Liver (tissue), 9 donors: ENCODE measurements around the gene TNFRSF12A. TPM values are rescaled to one million over a fixed set of nuclear protein-coding genes. Genes with fewer than 3 reads are reported as not detected.
"Not testable (repeated sequence)": the region's sequence is repeated elsewhere in the genome, so short reads cannot be mapped to it uniquely, and the experiment has no call there.

Experiments
- DNase-seq: peaks from one replicate; pipeline ENCODE4 v3.0.0-alpha.2; 2017; ENCODE audit warnings: low spot score
- H3K27ac ChIP-seq, 2 donors: one replicate each; pipeline ENCODE4 v1.7.0; 2013; ENCODE audit warnings: inconsistent platforms in 2 of 2, low read length in 2 of 2, control low read depth in 1 of 2, low read depth in 1 of 2, mild to moderate bottlenecking in 1 of 2
- H3K27me3 ChIP-seq, 4 donors: one replicate each; pipeline versions ENCODE4 v1.6.1 to v1.7.0; 2013; ENCODE audit warnings: low read length in 3 of 4, inconsistent platforms in 1 of 4, mild to moderate bottlenecking in 1 of 4, moderate library complexity in 1 of 4; ENCODE audit not compliant: control insufficient read depth in 4 of 4, insufficient read depth in 4 of 4
- H3K36me3 ChIP-seq, 4 donors: one replicate each; pipeline versions ENCODE4 v1.6.1 to v1.7.0; 2013; ENCODE audit warnings: low read length in 3 of 4, mild to moderate bottlenecking in 3 of 4, low read depth in 1 of 4, moderate library complexity in 1 of 4; ENCODE audit not compliant: control insufficient read depth in 4 of 4, insufficient read depth in 3 of 4
- H3K4me1 ChIP-seq, 4 donors: one replicate each; pipeline versions ENCODE4 v1.6.1 to v1.7.0; 2013; ENCODE audit warnings: low read length in 3 of 4, mild to moderate bottlenecking in 3 of 4, moderate library complexity in 1 of 4; ENCODE audit not compliant: control insufficient read depth in 4 of 4, insufficient read depth in 4 of 4
- H3K4me3 ChIP-seq, 3 donors: one replicate each; pipeline versions ENCODE4 v1.6.1 to v1.7.0; 2013; ENCODE audit warnings: low read length in 3 of 3, control low read depth in 1 of 3, low read depth in 1 of 3, mild to moderate bottlenecking in 1 of 3
- H3K9ac ChIP-seq, 2 donors: one replicate each; pipeline ENCODE4 v1.7.0; 2013; ENCODE audit warnings: low read length in 2 of 2, mild to moderate bottlenecking in 2 of 2, moderate library complexity in 2 of 2, control low read depth in 1 of 2, low read depth in 1 of 2
- H3K9me3 ChIP-seq, 4 donors: one replicate each; pipeline versions ENCODE4 v1.6.1 to v1.7.0; 2013; ENCODE audit warnings: low read length in 3 of 4; ENCODE audit not compliant: control insufficient read depth in 4 of 4
- FOXA1 ChIP-seq: IDR thresholded peaks from 2 replicates; pipeline ENCODE4 v1.6.1; 2016; ENCODE audit warnings: antibody characterized with exemption
- GABPA ChIP-seq, 2 donors: IDR thresholded peaks in 1 of 2; conservative IDR thresholded peaks in 1 of 2; 2 replicates each; pipeline ENCODE4 v1.6.1; 2016; ENCODE audit warnings: antibody characterized with exemption in 2 of 2, mild to moderate bottlenecking in 1 of 2, moderate library complexity in 1 of 2
- JUND ChIP-seq, 2 donors: IDR thresholded peaks; 2 replicates each; pipeline ENCODE4 v1.6.1; 2016; ENCODE audit warnings: antibody characterized with exemption in 2 of 2
- MAX ChIP-seq: IDR thresholded peaks from 2 replicates; pipeline ENCODE4 v1.6.1; 2016; ENCODE audit warnings: antibody characterized with exemption
- NR2F2 ChIP-seq: IDR thresholded peaks from 2 replicates; pipeline ENCODE4 v1.6.1; 2016; ENCODE audit warnings: antibody characterized with exemption
- RAD21 ChIP-seq, 2 donors: IDR thresholded peaks; 2 replicates each; pipeline ENCODE4 v1.6.1; 2016; ENCODE audit warnings: antibody characterized with exemption in 2 of 2, mild to moderate bottlenecking in 2 of 2
- SP1 ChIP-seq: IDR thresholded peaks from 2 replicates; pipeline ENCODE4 v1.6.1; 2018; ENCODE audit warnings: antibody characterized with exemption, mild to moderate bottlenecking
- TAF1 ChIP-seq: conservative IDR thresholded peaks from 2 replicates; pipeline ENCODE4 v1.6.1; 2016; ENCODE audit warnings: antibody characterized with exemption, mild to moderate bottlenecking
- YY1 ChIP-seq: IDR thresholded peaks from 2 replicates; pipeline ENCODE4 v1.6.1; 2016; ENCODE audit warnings: antibody characterized with exemption, mild to moderate bottlenecking
- WGBS: extraction: QIAGEN DNeasy Blood & Tissue Kit; methylation state at CpG from one replicate; pipeline ENCODE4 v1.1.7; 2013; 5-methylcytosine and 5-hydroxymethylcytosine counted together
- polyA plus RNA-seq, 2 donors: library from polyadenylated mRNA; stranded (reverse) in 1 of 2; unstranded in 1 of 2; fragments of 200-250 nt in 1 of 2; fragments of >200 nt in 1 of 2; fragmentation: Nextera tagmentation in 1 of 2; extraction: Ambion mirVana in 1 of 2; gene quantifications; one replicate each; pipeline versions ENCODE4 v1.2.1 to v1.2.3, GENCODE V29; 2013 to 2015
- total RNA-seq, 2 donors: library from RNA; depleted of rRNA; stranded (reverse); fragments of >200 nt; gene quantifications; one replicate each; pipeline ENCODE4 v1.2.3, GENCODE V29; 2014
- TF ChIP-seq, protein P1 (sequence below): IDR thresholded peaks from 2 replicates; pipeline ENCODE4 v1.6.1; 2016; ENCODE audit warnings: antibody characterized with exemption, mild to moderate bottlenecking
- donor health status: healthy.
- donor health status: healthy.
- donor health status: healthy.
- donor health status: healthy.
- donor health status: healthy.

TNFRSF12A gene
- total and polyA plus RNA-seq, 4 donors, result 7.9 to 35.5 (median 9.1) TPM

GRCh38 chr16:3051494-3051893, 31.3 kb downstream of the TNFRSF12A start:
- TF ChIP-seq TAF1, result no peak
- no peak for TF ChIP-seq RAD21 (IDR thresholded peaks at IDR 0.05)
- no peak for TF ChIP-seq FOXA1
- TF ChIP-seq JUND (IDR thresholded peaks at IDR 0.05), result no peak
- no peak for TF ChIP-seq NR2F2
- TF ChIP-seq YY1, result no peak
- TF ChIP-seq, protein P1, sequence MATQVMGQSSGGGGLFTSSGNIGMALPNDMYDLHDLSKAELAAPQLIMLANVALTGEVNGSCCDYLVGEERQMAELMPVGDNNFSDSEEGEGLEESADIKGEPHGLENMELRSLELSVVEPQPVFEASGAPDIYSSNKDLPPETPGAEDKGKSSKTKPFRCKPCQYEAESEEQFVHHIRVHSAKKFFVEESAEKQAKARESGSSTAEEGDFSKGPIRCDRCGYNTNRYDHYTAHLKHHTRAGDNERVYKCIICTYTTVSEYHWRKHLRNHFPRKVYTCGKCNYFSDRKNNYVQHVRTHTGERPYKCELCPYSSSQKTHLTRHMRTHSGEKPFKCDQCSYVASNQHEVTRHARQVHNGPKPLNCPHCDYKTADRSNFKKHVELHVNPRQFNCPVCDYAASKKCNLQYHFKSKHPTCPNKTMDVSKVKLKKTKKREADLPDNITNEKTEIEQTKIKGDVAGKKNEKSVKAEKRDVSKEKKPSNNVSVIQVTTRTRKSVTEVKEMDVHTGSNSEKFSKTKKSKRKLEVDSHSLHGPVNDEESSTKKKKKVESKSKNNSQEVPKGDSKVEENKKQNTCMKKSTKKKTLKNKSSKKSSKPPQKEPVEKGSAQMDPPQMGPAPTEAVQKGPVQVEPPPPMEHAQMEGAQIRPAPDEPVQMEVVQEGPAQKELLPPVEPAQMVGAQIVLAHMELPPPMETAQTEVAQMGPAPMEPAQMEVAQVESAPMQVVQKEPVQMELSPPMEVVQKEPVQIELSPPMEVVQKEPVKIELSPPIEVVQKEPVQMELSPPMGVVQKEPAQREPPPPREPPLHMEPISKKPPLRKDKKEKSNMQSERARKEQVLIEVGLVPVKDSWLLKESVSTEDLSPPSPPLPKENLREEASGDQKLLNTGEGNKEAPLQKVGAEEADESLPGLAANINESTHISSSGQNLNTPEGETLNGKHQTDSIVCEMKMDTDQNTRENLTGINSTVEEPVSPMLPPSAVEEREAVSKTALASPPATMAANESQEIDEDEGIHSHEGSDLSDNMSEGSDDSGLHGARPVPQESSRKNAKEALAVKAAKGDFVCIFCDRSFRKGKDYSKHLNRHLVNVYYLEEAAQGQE, result no peak
- TF ChIP-seq SP1, result no peak
- TF ChIP-seq MAX, result no peak
- TF ChIP-seq GABPA (IDR thresholded peaks at IDR 0.05 in 1 of 2, conservative IDR thresholded peaks at IDR 0.05 in 1 of 2), result no peak
- 84% methylated on average over 9 of the region's 9 CpGs for WGBS
- no peak overlapping the region for H3K27ac ChIP-seq
- peaks cover 0 to 2% (median 0%) of the 10 kb centered on the region in 4 donors for H3K36me3 ChIP-seq
- no peak overlapping the region for H3K9ac ChIP-seq
- no peaks in the 10 kb centered on the region for H3K9me3 ChIP-seq
- H3K27me3 ChIP-seq, result peaks cover 0 to 6% (median 0%) of the 10 kb centered on the region in 4 donors
- H3K4me3 ChIP-seq, result no peak overlapping the region
- peaks cover 0 to 5% (median 2%) of the 10 kb centered on the region in 4 donors for H3K4me1 ChIP-seq
- no peak for DNase-seq

DNA sequence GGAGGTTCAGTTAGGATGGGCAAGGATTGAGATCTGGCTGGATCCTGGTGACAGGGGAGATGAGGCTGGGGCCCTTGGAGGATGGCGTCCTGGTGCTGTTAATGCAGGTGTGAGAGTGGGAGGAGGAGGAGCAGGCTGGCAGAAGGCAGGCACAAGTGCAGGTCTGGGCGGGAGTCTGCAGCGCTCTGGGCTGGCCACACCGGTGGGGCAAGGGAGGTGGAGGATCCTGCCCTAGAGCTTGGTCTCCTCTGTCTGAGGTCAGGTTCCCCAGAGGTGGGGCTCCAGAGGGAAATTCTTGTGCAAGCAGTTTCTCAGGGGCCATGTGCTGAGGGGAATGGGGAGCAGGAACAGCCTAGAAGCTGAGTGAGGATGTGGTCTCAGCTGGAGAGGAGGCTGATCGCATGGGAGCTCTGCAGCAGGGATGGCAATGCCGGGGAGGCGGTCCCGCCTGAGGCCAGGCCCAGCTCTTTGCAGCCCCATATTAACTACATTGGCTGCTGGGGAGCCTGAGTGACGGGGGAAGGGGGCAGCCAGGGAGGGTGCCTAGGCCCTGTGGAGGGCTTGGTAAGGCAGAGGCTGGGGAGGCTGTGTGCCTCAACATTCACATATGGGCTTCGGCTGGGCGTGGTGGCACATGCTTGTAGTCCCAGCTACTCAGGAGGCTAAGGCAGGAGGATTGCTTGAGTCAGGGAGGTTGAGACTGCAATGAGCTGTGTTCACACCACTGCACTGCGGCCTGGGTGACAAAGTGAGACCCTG, 32.6 kb downstream of the TNFRSF12A start:
- H3K27ac ChIP-seq, H3K4me3 ChIP-seq, H3K9ac ChIP-seq, H3K27me3 ChIP-seq, H3K4me1 ChIP-seq, H3K36me3 ChIP-seq, DNase-seq, H3K9me3 ChIP-seq: not testable (repeated sequence)
- 78% methylated on average over 11 of the region's 12 CpGs for WGBS

DNA sequence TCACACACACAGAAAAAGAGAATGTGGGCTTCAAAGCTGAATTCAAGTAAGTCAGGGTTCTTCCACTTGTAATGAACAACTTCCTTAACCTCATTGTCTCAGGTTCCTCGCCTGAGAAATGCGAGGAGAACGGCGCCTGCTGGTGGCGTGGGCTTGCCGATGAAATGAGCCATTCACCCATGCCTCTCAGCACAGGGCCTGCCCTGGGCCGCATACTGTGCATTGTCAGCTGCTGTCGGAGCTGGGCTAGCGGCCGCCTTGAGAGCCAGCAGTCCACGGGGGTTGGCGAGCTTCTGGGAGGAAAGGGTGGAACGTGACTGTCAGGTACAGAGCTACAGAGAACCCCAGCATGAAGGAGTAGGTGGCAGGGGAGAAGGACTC, 33.2 kb downstream of the TNFRSF12A start:
- not testable (repeated sequence) for H3K4me3 ChIP-seq, H3K4me1 ChIP-seq, H3K27me3 ChIP-seq, H3K27ac ChIP-seq, H3K9me3 ChIP-seq, H3K36me3 ChIP-seq, H3K9ac ChIP-seq, DNase-seq
- WGBS, result 91% methylated on average over 12 of the region's 13 CpGs
